Smooth muscle cell of the pulmonary artery (primary cell): ENCODE results near the gene KRTAP6-2. TPM values are rescaled to one million over a fixed set of nuclear protein-coding genes. Genes with fewer than 3 reads are reported as not detected.

ENCODE experiments used
- total RNA-seq: library from RNA; depleted of rRNA; stranded (reverse); fragments of >200 nt; gene quantifications from 2 replicates; pipeline ENCODE4 v1.2.3, GENCODE V29; 2014

The KRTAP6-2 gene, protein sequence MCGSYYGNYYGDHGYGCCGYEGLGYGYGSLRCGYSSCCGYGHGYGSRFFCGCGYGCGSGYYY
- total RNA-seq, result not detected in 2 replicates

DNA sequence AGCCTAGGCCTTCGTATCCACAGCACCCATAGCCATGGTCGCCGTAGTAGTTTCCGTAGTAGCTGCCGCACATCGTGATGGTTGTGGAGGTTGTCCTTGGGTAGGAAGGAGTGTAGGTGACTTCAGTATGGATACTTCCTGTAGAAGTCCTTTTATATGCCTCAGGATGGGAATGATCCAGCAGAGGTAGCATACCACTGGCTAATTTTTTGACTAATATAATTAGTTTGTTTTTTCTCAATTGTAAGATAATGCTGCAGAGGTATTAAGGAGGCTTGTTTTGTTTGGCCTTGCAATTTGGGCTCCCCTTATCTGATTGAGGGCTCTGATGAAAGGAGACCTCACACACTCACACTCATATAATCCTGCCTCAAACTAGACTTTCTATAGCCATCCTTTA lies at the start of gene KRTAP6-2:
KRTAP6-2 (minus strand) TSS at position 101 of the 400 bp plus-strand sequence; CDS start at position 73, 28 bp downstream.

DNA sequence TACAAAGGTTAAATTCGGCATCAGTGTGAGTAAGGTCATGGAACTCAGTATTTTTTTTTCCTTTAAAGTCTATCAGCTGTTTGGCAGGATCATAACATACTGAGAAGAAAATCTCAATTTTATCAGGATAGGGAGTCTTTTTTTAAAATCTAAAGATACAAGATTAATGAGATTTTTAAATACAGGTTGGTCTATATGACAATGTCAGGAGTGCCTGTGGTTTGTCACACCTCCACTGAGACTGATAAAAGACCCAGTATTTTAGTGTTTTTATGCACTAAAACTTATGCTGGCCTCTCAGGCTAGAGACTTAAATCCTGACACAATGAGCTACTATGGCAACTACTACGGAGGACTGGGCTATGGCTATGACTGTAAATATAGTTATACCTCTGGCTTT lies 43.9 kb upstream of the KRTAP6-2 start, which contains the start of gene KRTAP20-3:
KRTAP20-3 (plus strand) TSS at position 301 of the 400 bp plus-strand sequence.

DNA sequence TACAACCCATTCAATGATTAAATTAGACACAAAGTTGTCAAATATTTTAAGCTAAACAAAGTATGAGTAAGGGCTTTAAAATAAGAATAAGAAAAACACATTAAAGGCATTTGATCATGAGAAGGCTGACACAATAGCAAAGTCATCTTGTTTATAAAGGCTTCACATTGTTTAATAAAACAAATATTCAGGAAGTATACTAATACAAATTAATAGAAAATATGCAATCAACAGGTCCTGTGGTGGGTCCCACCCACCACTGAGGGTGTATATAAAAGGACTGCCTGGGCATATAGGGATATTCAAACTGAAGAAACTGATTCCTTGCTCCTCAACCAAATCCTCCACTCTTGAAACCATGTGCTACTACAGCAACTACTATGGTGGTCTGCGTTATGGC lies 36.2 kb upstream of the KRTAP6-2 start, which contains the start of gene KRTAP20-2:
KRTAP20-2 (plus strand) TSS at position 301 of the 400 bp plus-strand sequence; CDS start at position 359, 58 bp downstream.

DNA sequence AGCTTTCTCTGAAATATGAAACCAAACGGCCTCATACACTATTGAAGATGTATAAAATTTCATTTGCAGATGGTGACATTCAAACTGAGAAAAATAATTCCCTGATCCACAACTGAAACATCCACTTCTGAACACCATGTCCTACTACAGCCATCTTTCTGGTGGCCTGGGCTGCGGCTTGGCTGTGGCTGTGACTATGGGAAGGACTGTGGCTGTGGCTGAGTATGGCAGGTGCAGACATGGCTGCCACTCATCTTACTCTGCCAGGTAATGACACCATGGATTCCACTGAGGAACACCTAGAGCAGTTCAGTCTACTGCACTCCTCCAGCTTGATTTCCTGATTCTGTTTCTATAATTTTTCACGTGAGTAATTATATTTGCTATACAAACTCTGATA lies 21.8 kb upstream of the KRTAP6-2 start, which contains the start of gene KRTAP20-4:
KRTAP20-4 (plus strand) TSS at position 106 of the 400 bp plus-strand sequence.

DNA sequence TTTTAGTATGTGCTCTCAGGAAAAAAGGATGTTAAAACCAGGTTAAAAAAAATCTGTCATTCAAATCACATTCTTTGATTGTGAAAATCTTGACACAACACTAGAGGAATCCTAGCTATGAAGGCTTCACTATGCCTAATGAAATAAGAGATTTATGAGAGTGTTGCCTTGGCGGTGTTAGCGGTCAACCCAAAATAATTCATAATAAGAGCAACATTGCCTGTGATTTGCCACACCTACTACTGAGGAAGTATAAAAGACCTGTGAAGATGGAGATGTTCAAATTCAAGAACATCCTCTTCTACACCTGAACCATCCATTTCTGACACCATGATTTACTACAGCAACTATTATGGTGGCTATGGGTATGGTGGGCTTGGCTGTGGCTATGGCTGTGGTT lies 17.4 kb upstream of the KRTAP6-2 start, which contains the start of gene KRTAP20-1:
KRTAP20-1 (plus strand) TSS at position 301 of the 400 bp plus-strand sequence; CDS start at position 331, 30 bp downstream.

DNA sequence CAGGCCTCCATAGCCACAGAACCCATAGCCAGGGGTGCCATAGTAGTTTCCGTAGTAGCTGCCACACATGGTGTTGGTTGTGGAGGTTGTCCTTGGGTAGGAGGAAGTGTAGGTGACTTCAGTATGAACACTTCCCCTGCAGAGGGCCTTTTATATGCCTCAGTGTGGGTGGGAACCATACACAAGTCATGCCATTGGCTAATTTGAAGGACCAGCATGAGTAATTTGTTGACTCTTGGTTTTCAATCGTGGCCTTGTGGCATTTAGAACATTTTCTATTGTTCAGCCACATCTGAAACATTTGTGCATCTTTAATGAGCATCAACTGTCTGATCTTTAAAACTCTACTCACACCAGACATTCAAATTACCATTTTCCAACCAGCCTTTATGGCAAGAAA lies 15.1 kb upstream of the KRTAP6-2 start, which contains the start of gene KRTAP6-1:
KRTAP6-1 (minus strand) TSS at position 95 of the 400 bp plus-strand sequence; CDS start at position 69, 26 bp downstream.

DNA sequence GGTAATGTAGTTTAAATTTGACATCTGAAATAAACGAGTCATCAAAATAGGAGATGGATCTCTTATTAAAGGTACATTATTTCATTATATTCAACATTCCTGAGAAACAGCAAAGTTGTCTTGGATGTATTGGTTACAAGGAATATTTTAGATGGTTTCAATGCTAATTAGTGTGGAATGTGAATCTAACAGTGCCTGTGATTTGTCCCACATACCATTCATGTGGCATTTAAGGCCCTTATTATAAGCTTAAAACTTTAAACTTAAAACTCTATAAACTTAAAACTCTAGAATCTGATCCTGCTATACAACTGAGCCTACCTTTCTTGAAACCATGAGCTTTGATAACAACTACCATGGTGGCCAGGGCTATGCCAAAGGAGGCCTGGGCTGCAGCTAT lies 2.1 kb upstream of the KRTAP6-2 start, which contains the start of gene KRTAP22-1:
KRTAP22-1 (plus strand) TSS at position 301 of the 400 bp plus-strand sequence.

DNA sequence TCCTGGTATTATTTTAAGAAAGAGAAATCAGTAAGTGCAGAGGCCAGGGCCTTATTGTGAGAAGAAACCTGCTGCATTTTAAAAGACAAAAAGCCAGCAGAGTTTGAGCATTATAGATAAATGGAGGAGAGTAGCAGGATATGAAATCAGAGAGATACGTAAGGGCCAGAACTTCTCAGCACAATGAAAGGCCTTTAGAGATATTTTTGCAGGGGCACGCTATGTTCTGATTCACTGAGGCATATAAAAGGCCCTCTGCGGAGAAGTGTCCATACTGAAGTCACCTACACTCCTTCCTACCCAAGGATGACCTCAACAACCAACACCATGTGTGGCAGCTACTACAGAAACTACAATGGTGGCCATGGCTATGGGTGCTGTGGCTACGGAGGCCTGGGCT lies 6.6 kb downstream of the KRTAP6-2 start, which contains the start of gene KRTAP6-3:
KRTAP6-3 (plus strand) TSS at position 301 of the 400 bp plus-strand sequence; CDS start at position 307, 6 bp downstream.

DNA sequence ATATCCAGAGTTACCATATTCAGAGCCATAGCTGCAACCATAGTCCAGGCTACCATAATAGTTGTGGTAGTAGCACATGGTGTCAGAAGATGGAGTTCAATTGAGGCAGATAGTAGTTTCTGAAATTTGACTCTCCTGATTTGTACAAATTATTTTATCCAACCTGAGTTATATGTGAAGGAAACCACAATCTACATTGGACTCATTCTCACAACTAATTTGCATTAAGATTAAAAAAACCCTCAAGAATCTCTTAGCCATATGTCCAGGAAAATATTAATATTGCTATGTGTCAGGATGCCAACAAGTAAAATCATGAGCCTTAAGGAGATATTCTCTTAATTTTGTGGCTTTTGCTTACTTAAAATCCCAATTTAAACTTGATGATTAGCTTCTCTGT lies 8.4 kb downstream of the KRTAP6-2 start, which contains the start of gene KRTAP22-2:
KRTAP22-2 (minus strand) TSS at position 101 of the 400 bp plus-strand sequence.

DNA sequence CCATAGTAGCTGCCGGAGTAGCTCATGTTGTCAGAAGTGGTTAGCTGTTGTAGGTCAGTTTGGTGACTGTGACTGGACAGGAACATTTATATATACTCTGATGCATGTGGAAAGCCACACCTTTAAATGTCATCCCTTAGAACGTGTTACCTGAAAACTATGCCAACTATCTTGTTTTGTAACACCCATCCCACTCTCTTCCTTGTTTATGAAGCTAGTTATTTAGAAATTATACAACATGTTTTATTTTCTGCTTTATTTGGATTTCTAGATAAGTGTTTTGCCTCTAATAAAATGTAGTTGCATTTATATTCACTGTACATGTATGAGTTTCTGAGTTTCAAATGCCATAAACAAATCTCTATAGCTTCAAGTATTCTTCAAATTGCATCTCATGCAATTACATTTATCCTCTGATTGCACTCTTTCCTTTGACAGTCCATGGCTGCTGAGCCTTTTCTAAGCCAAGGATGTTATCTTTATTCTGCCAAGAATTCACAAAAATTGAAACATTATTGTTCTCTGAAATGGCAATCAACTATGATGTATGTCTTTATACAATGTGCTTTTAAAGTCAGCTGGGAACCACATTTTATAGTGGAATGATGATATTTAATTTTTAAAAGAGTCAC lies 37.3 kb downstream of the KRTAP6-2 start, which contains the start of gene KRTAP19-7:
KRTAP19-7 (minus strand) TSS at position 51 of the 632 bp plus-strand sequence; CDS start at position 26, 25 bp downstream.

Other genes starting within 250 kb of the KRTAP6-2 start
- gene KRTAP13-2, start 226.6 kb downstream of the KRTAP6-2 start, total RNA-seq, result not detected in 2 replicates
- not detected in 2 replicates for gene KRTAP13-1, start 202.9 kb downstream of the KRTAP6-2 start, total RNA-seq
- gene KRTAP13-3, start 173.0 kb downstream of the KRTAP6-2 start, total RNA-seq, result not detected in 2 replicates
- not detected in 2 replicates for gene KRTAP13-4, start 168.7 kb downstream of the KRTAP6-2 start, total RNA-seq
- gene KRTAP15-1, start 158.6 kb downstream of the KRTAP6-2 start, total RNA-seq, result not detected in 2 replicates
- gene KRTAP19-1, start 118.5 kb downstream of the KRTAP6-2 start, total RNA-seq, result not detected in 2 replicates
- not detected in 2 replicates for gene KRTAP19-2, start 111.5 kb downstream of the KRTAP6-2 start, total RNA-seq
- gene KRTAP19-3, start 106.9 kb downstream of the KRTAP6-2 start, total RNA-seq, result not detected in 2 replicates
- not detected in 2 replicates for gene KRTAP19-4, start 101.7 kb downstream of the KRTAP6-2 start, total RNA-seq
- gene KRTAP19-5, start 96.8 kb downstream of the KRTAP6-2 start, total RNA-seq, result not detected in 2 replicates
- not detected in 2 replicates for gene KRTAP19-6, start 57.0 kb downstream of the KRTAP6-2 start, total RNA-seq
- not detected in 2 replicates for gene KRTAP19-7, start 37.6 kb downstream of the KRTAP6-2 start, total RNA-seq
- not detected in 2 replicates for gene KRTAP22-2, start 8.5 kb downstream of the KRTAP6-2 start, total RNA-seq
- gene KRTAP6-3, start 6.5 kb downstream of the KRTAP6-2 start, total RNA-seq, result not detected in 2 replicates
- not detected in 2 replicates for gene KRTAP22-1, start 2.2 kb upstream of the KRTAP6-2 start, total RNA-seq
- not detected in 2 replicates for gene KRTAP6-1, start 15.0 kb upstream of the KRTAP6-2 start, total RNA-seq
- not detected in 2 replicates for gene KRTAP20-1, start 17.5 kb upstream of the KRTAP6-2 start, total RNA-seq
- gene KRTAP20-4, start 21.7 kb upstream of the KRTAP6-2 start, total RNA-seq, result not detected in 2 replicates
- not detected in 2 replicates for gene KRTAP20-2, start 36.3 kb upstream of the KRTAP6-2 start, total RNA-seq
- not detected in 2 replicates for gene KRTAP20-3, start 44.0 kb upstream of the KRTAP6-2 start, total RNA-seq
- gene KRTAP21-3, start 119.9 kb upstream of the KRTAP6-2 start, total RNA-seq, result not detected in 2 replicates
- gene KRTAP21-2, start 148.4 kb upstream of the KRTAP6-2 start, total RNA-seq, result not detected in 2 replicates
- gene KRTAP21-1, start 156.5 kb upstream of the KRTAP6-2 start, total RNA-seq, result not detected in 2 replicates
- not detected in 2 replicates for gene KRTAP8-1, start 214.4 kb upstream of the KRTAP6-2 start, total RNA-seq
- gene KRTAP7-1, start 230.9 kb upstream of the KRTAP6-2 start, total RNA-seq, result not detected in 2 replicates